GM12801 (cell line): Measurements from ENCODE around the gene PUS7.

Experiments used
- CTCF ChIP-seq: IDR thresholded peaks from one replicate; pipeline ENCODE4 v1.5.1; 2011; ENCODE audit warnings: control low read depth; ENCODE audit not compliant: insufficient read length; ENCODE audit errors: extremely low read depth

The PUS7 gene

GRCh38 chr7:105512926-105513526, 9.0 kb downstream of the PUS7 start:
- no peak for TF ChIP-seq CTCF

- no peak for TF ChIP-seq CTCF
Observed at GRCh38 chr7:105512415-105512814, 9.7 kb downstream of the PUS7 start.

GRCh38 chr7:105502173-105502572, 19.9 kb downstream of the PUS7 start:
- TF ChIP-seq CTCF = no peak

GRCh38 chr7:105497016-105497415, 25.1 kb downstream of the PUS7 start:
- TF ChIP-seq CTCF = no peak

GRCh38 chr7:105496521-105496920, 25.6 kb downstream of the PUS7 start:
- TF ChIP-seq CTCF = no peak

GRCh38 chr7:105493923-105494315, 28.2 kb downstream of the PUS7 start:
- TF ChIP-seq CTCF = no peak

GRCh38 chr7:105493196-105493922, 28.7 kb downstream of the PUS7 start:
- no peak for TF ChIP-seq CTCF
